SK-N-MC (cell line): Measurements from ENCODE around the gene MYL10.

ENCODE experiments used
- EZH2 ChIP-seq: fragments of 200-600 bp; sonication (generic); IDR thresholded peaks from one replicate; pipeline ENCODE4 v1.6.1; 2017; ENCODE audit warnings: antibody characterized with exemption
- POLR2AphosphoS5 ChIP-seq: IDR thresholded peaks from 2 replicates; pipeline ENCODE4 v1.6.1; 2012; ENCODE audit warnings: mild to moderate bottlenecking, low read depth, low read length, borderline replicate concordance

DNA sequence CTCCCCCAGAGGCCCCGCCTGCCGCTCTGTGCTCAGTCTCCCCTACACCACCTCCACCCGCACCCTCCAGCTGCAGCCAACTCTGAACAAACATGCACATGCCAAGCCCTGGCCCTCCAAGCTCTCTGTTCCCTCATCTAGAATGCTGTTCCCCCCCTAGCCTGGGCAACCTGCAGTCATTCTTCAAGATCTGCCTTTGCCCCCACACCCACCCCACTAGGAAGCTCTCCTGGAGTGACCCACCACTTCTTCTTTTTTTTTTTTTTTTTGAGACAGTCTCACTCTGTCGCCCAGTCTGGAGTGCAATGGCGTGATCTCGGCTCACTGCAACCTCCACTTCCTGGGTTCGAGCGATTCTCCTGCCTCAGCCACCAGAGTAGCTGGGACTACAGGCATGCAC lies 13.7 kb downstream of the MYL10 start:
- TF ChIP-seq EZH2 (no peak), POLR2AphosphoS5 (no peak)
